Neural progenitor cell (in vitro differentiated cells): ENCODE measurements around the gene ANKRD11.

Experiments
- CTCF ChIP-seq: fragments of 200-600 bp; sonication (generic); IDR thresholded peaks from 2 replicates; pipeline ENCODE4 v1.5.1; 2017; ENCODE audit warnings: antibody characterized with exemption, mild to moderate bottlenecking
- EZH2 ChIP-seq: fragments of 200-600 bp; sonication (generic); IDR thresholded peaks from 2 replicates; pipeline ENCODE4 v1.6.1; 2017; ENCODE audit warnings: antibody characterized with exemption, mild to moderate bottlenecking, moderate library complexity

GRCh38 chr16:89317729-89318429 lies 172.5 kb downstream of the ANKRD11 start:
- TF ChIP-seq CTCF = no peak
- TF ChIP-seq EZH2 = no peak
